SW 1271 (cell line): ENCODE measurements around the gene PLK3.
A peak's percentile ranks its signal among the peaks of the same experiment; 100 is the strongest.
"Not testable (repeated sequence)": the region's sequence is repeated elsewhere in the genome, so short reads cannot be mapped to it uniquely, and the experiment has no call there.

Experiments used
- DNase-seq, 2 experiments: peaks; one replicate each; lab custom pipeline; 2025; lab: John Stamatoyannopoulos, UW

The PLK3 gene

GRCh38 chr1:44787506-44787905 lies 12.7 kb upstream of the PLK3 start:
- no peak for DNase-seq

GRCh38 chr1:44788120-44788860 lies 11.9 kb upstream of the PLK3 start, which contains the start of gene BEST4:
BEST4 (minus strand) TSS chr1:44788170; CDS start chr1:44787705, 465 bp downstream.
- no peak for DNase-seq

GRCh38 chr1:44790968-44791801 lies 9.0 kb upstream of the PLK3 start:
- DNase-seq: no peak

- DNase-seq: no peak
These were observed 7.3 kb upstream of the PLK3 start for GRCh38 chr1:44792736-44793502.

- DNase-seq: not testable (repeated sequence)
These were observed 2.3 kb upstream of the PLK3 start for GRCh38 chr1:44797886-44798285.

GRCh38 chr1:44798481-44799365 lies 1.5 kb upstream of the PLK3 start:
- no peak for DNase-seq

GRCh38 chr1:44801491-44802305 lies 1.5 kb downstream of the PLK3 start:
- DNase-seq: no peak

GRCh38 chr1:44802306-44803061 lies 2.3 kb downstream of the PLK3 start:
- DNase-seq: no peak

- DNase-seq: no peak
These were observed 2.8 kb downstream of the PLK3 start for GRCh38 chr1:44803062-44803311.

GRCh38 chr1:44803312-44804095 lies 3.3 kb downstream of the PLK3 start:
- no peak for DNase-seq

GRCh38 chr1:44805311-44806024 lies 5.3 kb downstream of the PLK3 start:
- DNase-seq: no peak

- DNase-seq: no peak
These were observed 6.0 kb downstream of the PLK3 start for GRCh38 chr1:44806025-44806703.

- no peak for DNase-seq
These were observed 6.7 kb downstream of the PLK3 start, which contains the start of gene DYNLT4 for GRCh38 chr1:44806704-44807363. DYNLT4 (minus strand) TSS chr1:44807351; CDS start chr1:44806668, 683 bp downstream.

- DNase-seq: peak; percentile 96 to 97
These were observed 7.3 kb downstream of the PLK3 start for GRCh38 chr1:44807364-44808062.

- peak; percentile 36 to 66 for DNase-seq
These were observed 8.1 kb downstream of the PLK3 start, which contains the start of gene BTBD19 for GRCh38 chr1:44808063-44808937. BTBD19 (plus strand) TSS chr1:44808523; CDS start chr1:44808821, 298 bp downstream.
